GM19372 (cell line): ENCODE measurements around the gene TMEM175.
A peak's percentile ranks its signal among the peaks of the same experiment; 100 is the strongest.

Experiments used
- ATAC-seq: cut with Tn5 transposase; IDR thresholded peaks from one replicate; pipeline ENCODE4 v1.9.1; 2021; ENCODE audit warnings: mild to moderate bottlenecking, low read depth, moderate library complexity; ENCODE audit not compliant: unreplicated experiment

The TMEM175 gene, protein sequence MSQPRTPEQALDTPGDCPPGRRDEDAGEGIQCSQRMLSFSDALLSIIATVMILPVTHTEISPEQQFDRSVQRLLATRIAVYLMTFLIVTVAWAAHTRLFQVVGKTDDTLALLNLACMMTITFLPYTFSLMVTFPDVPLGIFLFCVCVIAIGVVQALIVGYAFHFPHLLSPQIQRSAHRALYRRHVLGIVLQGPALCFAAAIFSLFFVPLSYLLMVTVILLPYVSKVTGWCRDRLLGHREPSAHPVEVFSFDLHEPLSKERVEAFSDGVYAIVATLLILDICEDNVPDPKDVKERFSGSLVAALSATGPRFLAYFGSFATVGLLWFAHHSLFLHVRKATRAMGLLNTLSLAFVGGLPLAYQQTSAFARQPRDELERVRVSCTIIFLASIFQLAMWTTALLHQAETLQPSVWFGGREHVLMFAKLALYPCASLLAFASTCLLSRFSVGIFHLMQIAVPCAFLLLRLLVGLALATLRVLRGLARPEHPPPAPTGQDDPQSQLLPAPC

DNA sequence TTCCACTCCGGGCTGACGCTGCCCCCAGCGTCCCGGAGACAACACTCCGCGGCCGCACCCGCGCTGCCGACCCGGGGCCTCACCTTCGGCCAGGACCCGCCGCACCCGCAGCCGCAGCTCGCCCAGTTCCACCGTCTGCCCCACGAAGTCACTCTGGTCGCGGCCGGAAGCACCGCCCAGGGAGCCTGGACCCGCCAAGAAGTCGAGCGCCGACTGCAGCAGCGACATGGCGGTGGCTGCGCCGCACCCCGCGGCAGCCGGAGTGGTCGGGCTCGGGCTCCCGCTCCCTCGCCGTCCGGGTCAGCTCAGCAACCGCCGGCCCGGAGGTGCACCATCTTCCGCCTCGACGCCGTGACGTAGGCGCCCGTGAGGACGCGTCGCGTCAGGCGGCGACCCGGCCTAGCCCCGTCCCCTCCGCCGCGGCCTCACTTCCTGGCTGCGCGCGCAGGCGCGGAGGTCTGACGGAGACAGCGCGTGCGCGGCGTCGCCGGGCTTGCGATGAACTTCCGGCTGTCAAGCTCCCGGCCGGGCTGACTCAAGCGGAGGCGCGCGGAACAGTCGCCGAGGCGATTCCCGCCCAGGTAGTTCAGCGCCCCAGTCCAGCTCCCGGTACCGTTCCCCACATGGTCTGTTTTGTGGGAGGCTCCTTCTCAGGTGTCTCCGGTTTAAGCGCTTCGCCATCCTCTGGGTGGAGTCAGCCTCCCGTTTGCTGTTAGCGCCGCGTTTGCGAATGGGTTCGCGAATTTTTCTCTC, at the start of gene TMEM175, which contains the start of gene GAK:
Gene TMEM175 (plus strand): TSS at position 501 of the 753 bp plus-strand sequence. CDS start 15,280 bp downstream, outside the sequence.
Gene GAK (minus strand): TSS at position 357 of the 753 bp plus-strand sequence. CDS start 129 bp downstream, at position 228.
- peak; percentile 89 for ATAC-seq

DNA sequence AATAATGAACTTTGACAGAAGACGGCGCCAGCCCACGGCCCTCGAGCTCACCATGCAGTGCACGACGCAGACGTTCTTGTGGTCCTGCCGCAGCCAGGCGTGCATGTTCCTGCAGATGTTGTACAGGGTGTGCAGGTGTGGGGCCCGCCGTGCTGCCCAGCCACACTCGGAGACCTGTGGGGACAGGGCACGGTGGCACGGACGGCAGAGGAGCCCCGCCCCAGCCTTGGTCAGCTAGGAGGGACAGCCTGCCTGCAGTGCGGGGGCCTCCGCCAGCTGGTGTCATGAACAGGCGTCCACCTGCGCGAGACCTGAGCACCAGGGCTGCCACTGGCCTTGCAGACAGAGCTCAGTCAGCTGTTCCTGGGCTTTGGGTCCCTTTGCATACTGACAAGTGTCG, 49.6 kb upstream of the TMEM175 start:
- no peak for ATAC-seq

DNA sequence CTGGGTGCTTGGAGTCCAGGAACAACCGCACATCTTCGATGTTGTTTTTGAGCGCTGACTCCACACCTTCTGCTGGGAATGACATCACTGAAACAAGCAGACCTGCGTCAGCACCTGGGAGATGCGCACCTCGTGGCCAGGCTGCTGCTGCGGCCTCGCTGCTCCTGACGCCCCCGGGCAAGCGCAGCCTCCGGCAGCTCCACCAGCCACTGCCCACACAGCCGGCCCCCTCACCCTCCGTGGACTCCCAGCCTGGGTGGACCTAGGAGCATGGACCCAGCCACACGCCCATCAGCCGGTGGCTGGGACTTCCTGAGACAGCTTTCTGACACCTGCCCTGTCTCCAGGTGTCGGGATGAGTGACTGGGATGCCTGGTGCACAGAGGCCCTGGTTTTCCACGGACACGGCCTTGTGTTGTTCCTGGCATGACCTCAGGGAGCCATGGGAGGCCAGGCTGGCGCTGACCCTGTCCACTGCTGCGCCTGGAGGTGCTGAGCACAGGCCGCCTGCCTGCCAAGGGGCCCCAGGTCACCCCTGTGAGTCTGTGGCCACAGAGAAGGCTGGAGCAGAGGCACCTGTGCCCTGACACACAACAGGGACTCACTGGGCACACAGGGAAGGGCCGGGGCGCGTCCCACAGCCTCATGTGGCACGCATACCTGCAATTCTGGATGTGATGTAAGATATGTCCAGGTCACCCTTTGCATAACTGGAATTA, 48.7 kb upstream of the TMEM175 start:
- no peak for ATAC-seq

DNA sequence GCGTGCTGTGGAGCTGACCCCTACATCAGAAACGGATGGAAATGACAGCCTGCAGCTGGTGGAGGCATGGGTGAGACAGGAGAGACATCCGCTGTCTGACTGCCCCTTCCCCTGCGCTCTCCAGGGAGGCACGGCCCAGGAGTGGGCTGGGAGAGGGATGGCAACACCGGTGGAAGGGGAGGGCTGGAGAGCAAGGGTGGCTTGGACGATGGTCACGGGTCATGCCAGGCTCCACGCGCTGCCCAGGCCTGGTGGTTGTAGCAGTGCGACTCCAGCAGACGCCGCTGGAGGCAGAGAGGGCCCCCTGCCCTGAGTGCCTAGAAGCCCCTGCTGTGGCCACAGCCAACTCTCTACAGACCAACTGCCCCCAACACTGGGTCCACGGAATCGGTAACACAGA, 48.0 kb upstream of the TMEM175 start:
- ATAC-seq: no peak

DNA sequence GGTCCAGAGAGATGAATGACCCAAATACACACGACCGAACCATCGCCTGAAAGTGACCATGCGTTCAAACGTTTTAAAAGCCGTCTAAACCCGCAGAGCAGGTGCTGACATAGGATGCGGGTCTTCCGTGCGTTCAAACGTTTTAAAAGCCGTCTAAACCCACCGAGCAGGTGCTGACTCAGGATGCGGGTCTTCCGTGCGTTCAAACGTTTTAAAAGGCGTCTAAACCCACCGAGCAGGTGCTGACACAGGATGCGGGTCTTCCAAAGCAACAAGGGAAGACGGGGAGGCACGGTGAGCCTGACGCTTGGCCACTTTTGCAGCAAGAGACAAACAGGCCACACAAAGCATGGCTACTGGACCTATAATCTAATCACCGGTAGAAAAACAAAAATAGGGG, 47.4 kb upstream of the TMEM175 start:
- ATAC-seq: no peak

DNA sequence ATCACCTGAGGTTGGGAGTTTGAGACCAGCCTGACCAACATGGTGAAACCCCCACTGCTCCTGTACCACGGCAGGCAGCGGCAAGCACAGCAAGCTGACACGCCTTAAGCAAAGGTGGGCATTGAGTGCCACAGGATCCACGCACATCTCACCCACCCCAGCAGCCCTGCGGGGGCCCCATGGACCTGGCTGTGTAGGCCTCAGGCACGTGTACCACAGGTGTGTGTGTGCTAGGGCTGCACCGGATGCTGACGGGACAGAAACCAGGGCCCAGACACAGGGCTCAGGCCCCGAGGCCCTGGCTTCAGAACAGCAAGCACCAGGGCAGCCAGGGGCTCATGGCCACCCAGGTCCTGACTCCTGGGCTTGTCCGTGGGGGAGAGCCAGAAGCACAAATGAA, 46.9 kb upstream of the TMEM175 start:
- ATAC-seq: no peak

DNA sequence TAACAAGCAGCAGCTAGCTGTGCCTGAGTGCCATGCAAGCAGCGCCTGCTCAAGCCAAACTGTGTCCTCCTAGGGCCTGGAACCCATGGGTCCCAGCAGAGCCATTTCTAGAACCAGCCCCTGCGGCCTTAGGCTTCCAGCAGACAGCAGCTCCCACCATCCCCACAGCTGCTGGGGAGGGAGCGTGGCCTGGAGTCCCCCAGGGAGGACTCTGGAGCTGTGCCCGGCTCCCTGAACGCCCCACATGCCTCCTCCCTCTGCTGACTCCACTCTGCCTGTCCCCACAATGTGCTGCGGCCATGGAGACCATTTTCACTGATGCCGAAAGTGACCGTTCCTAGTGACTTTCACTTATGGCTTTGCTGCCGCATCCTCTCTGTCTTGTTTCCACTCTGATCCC, 46.0 kb upstream of the TMEM175 start:
- no peak for ATAC-seq

DNA sequence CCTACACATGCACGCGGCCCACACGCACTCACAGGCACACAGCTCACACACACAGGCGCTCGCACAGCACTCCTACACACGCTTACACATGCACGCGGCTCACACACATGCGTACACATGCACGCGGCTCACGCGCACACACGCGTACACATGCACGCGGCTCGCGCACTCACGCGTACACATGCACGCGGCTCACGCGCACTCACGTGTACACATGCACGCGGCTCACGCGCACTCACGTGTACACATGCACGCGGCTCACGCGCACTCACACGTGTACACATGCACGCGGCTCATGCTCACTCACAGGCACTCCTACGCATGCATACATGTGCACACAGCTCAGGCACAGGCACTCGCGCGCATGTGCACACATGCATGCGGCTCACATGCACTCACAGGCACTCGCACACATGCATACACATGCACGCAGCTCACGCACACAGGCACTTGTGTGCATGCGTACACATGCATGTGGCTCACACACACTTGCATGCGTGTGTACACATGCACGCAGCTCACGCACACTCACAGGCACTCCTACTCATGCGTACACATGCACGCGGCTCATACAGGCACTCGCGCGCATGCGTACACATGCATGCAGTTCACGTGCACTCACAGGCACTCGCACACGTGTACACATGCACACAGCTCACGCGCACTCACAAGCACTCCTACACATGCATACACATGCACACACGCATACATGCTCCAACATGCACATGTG, 45.1 kb upstream of the TMEM175 start:
- no peak for ATAC-seq

DNA sequence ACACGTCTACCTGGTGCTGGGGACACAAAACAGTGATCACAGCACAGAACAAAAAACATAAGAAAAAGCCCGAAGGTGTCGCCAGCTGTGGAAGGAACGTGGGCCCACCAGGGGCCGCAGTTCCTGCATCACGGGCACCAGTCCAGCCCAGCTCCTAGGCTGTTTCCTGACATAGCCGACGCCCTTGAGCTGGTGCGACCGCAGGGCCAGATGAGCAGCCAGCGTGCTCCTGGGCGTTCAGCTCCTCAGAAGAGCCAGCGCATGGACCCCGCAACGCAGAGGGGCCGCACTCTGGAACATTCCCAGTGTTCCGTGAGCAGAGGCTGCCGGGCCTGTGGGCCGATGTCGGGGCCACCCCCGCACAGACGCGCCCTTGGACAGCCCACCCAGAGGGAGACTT, 44.2 kb upstream of the TMEM175 start:
- no peak for ATAC-seq

DNA sequence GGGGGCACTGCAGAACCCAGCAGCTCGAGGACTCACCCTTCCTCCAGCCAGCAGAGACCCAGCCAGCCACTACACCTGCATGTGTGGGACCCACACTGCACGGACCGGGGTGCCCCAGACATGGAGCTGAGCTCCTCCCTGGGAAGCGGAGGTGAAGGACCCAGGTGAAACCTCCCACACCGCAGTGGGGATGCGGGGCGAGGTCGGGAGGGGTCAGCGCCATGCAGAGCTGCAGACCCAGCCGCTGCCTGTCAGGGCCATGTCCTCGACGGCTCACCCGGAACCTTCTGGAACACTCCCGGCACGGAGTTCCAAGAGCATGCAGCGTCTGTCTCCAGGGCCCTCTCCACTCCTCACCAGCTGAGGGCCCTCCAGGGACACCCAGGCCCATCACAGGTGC, 42.7 kb upstream of the TMEM175 start:
- no peak for ATAC-seq

DNA sequence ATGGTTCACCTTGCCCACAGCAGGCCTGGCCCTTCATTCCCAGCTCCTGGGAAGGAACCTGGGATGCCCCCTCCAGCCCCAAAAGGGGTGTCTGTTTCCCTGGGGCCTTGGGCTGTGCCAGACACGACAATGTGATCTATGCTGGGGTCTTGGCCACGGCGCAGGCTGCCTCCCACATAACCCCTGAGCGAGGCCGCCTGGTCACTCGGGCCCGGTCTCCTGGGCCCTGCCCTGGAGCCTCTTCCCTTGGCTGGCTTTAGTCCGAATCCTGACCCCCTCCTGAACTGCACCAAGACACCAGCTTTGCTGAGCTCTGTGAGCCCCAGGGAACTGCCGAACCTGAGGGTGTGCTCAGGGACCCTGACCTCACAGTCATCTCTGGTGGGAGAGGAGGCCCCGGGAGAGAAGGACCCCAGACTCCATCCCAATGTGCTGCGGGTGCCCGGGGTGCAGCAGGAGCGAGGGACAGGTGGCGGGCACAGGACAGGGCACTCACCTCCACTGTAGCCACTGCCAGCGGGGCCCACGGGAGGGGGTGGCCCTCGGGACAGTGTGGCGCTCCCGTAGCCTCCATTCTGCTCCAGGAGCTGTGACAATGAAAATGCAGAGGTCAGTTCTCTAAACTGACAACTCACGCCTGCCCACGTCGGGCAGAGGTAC, 42.1 kb upstream of the TMEM175 start:
- no peak for ATAC-seq

DNA sequence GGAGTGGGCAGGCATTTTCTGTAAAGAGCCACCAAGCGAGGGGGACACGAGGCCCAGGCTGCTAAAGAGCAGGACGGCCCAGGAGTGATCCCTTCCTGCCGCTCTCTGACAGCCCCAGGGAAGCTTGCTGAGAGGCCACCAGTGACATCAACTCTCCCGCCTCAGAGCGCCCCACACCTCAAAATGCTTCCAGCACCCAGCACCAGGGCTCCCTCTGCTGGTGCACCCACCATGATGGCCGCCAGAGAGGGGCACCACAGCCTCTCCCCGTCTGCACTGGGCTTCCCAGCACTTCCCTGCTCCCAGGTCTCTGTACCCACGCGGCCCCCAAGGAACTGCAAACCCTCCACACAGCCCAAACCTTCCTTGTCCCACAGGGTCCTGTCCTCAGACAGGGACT, 40.5 kb upstream of the TMEM175 start:
- no peak for ATAC-seq

DNA sequence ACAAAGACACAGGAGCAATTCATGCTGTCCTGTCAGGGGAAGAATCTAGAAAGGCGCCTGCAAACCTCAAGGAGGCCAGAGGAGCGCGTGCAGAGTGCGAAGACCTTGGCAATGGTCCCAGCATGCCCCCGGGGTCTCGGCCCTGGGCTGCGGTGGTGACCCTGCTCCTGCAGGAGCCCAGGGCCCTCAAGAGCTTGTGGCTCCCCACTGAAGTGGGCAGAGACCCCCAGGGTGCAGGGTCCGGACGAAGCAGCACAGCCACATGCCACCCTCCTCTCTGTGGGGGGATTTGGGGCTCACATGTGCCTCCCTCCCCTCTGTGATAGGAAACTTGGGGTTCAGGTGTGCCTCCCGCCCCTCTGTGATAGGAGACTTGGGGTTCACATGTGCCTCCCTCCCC, 39.5 kb upstream of the TMEM175 start:
- no peak for ATAC-seq

DNA sequence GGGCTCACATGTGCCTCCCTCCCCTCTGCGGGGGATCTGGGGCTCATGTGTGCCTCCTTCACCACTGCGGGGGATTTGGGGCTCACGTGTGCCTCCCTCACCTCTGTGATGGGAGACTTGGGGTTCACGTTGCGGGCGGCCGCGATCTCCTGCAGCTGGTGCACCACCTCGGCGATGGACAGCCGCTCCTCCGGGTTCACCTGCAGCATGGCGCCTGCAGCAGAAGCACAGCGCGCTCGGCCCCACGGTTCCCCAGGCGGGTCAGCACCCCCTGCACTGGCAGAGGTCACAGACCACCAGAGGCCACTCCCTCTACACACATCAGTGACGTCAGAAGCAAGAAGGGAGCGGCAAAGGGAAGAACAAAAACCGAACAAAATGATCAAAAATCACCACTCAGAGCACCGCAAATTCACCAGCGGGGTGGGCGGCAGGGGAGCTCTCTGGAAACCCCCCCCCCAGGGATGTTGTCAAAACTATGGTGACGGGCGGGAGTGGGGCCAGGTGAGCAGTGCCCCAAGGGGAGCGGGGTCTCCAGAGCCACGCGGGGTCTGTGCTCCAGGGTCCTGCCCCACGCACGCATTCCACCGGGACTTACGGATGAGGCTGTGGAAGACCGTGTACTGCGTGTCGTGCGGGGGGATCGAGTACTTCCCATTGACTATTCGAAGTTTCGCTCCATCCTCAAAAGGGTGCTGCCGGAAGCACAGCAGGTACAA, 38.8 kb upstream of the TMEM175 start:
- ATAC-seq: no peak

DNA sequence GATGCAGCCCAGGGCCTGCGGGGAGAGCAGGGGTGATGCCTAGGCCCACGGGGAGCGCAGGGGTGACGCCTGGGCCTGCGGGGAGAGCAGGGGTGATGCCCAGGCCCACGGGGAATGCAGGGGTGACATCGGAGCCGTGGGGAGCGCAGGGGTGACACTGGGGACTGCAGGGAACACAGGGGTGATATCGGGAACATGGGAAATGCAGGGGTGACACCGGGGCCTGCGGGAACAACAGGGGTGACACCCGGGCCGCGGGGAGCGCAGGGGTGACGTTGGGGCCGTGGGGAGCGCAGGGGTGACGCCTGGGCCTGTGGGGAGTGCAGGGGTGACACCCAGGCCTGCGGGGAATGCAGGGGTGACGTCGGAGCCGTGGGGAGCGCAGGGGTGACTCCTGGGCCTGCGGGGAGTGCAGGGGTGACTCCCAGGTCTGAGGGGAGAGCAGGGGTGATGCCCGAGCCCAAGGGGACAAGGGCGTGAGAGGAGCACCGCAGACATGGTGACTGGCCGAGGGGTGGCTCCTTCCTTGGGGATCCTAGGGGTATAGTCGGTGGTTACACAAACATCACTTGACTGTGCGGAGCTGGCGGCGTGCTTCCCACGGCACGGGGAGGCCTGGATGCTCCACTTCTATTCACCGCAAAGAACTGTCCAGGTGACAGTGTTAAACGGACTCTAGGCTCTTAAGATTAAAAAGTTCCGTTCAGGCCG, 38.1 kb upstream of the TMEM175 start:
- no peak for ATAC-seq

DNA sequence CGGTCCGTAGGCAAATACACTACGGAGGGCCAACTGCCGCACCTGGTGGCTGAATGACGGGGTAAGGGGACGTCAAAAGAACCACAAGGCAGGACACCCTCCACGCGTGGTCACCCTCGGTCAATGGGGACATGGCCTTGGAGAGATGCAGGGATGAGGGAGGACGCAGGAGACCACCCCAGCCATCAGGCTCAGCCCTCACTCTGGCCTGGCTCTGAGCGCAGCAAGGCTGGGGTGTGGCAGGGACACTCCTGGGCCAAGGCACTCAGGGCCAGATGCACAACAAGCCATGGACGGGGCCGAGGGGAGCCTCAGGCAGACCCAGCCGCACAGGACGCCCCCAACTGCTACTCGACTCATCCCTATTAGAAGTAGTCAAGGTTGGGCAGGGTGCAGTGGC, 36.7 kb upstream of the TMEM175 start:
- ATAC-seq: no peak

DNA sequence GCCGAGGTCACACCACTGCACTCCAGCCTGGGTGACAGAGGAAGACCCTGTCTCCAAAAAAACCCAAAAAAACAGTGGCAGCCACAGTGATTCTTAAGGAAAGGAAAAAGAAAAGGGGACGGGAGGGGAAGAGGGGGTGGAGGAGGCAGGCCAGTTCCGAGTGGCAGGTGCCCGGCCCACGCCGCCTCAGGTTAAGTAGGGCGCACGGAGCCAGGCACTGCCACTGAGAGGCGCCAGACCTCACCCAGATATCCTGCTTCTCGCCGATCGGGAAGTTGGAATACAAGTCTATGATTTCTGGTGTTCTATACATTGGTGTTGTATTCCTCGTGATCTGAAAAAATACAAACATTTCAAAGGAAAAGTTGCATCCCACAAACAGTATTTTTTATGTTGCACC, 36.0 kb upstream of the TMEM175 start:
- ATAC-seq: no peak

DNA sequence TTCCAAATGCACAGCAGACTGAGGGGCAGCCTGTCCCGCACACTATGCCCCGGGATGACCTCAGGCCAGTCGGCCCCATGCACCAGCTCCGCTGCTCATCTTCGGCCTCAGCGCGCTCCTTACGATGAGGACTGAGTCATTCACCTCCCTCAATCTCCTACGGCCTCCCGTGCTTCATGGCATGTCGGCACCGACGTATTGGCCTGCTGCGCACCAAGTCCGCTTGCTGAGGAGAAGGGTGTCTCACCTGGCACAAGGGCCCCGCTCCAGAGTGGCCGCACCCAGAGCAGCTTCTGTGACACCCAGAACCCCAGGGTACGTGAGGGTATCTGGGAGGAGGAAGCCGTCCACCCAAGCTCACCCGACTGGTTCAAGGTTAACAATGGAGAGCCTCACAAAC, 35.6 kb upstream of the TMEM175 start:
- ATAC-seq: no peak

DNA sequence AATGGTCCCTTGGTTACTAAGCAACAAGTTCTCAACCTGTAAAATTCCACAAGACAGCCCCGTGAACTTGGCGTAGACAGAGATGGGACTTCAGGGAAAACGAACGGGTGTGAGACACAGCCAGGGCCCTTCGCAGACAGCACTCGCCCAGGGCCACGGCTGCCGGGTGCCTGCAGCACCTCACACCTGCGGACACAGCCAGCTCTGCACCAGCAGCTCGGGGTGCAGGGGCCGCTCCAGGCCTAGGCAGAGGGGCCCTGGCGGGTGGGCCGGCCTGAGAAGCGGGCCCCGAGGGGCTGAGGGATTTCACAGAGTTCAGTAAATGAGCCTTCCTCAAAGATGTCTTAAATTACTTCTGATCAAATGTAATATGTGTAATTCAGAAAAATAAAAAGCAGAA, 34.1 kb upstream of the TMEM175 start:
- no peak for ATAC-seq
